NCI-H2171 treated with DMSO at 0.1 percent for 48 hours (cell line): Measurements from ENCODE around the gene ORAI1.
"Not testable (repeated sequence)": the region's sequence is repeated elsewhere in the genome, so short reads cannot be mapped to it uniquely, and the experiment has no call there.

Experiments used
- DNase-seq: peaks from one replicate; lab custom pipeline; 2025; lab: John Stamatoyannopoulos, UW

Gene ORAI1

GRCh38 chr12:121626087-121626852, at the start of gene ORAI1:
Gene ORAI1 (plus strand): TSS chr12:121626530.
- peak; percentile 91 for DNase-seq

- no peak for DNase-seq
Observed at GRCh38 chr12:121576851-121577391, 49.4 kb upstream of the ORAI1 start.

- DNase-seq = no peak
Observed at GRCh38 chr12:121577443-121578180, 48.7 kb upstream of the ORAI1 start.

- DNase-seq = no peak
Observed at GRCh38 chr12:121578230-121579189, 47.8 kb upstream of the ORAI1 start.

- DNase-seq = peak; percentile 23
Observed at GRCh38 chr12:121579190-121579791, 47.0 kb upstream of the ORAI1 start.

GRCh38 chr12:121579981-121580868, 46.1 kb upstream of the ORAI1 start:
- peak; percentile 78 for DNase-seq

GRCh38 chr12:121580959-121581685, 45.2 kb upstream of the ORAI1 start, which contains the start of gene KDM2B:
Gene KDM2B (minus strand): TSS chr12:121581023. CDS start chr12:121580911, 112 bp downstream.
- DNase-seq = no peak

GRCh38 chr12:121581686-121582429, 44.5 kb upstream of the ORAI1 start:
- DNase-seq = no peak

- DNase-seq = no peak
Observed at GRCh38 chr12:121582583-121583333, 43.6 kb upstream of the ORAI1 start.

- not testable (repeated sequence) for DNase-seq
Observed at GRCh38 chr12:121583334-121583661, 43.0 kb upstream of the ORAI1 start.

GRCh38 chr12:121584885-121585284, 41.4 kb upstream of the ORAI1 start:
- not testable (repeated sequence) for DNase-seq

- no peak for DNase-seq
Observed at GRCh38 chr12:121590476-121591143, 35.7 kb upstream of the ORAI1 start.

GRCh38 chr12:121592320-121592719, 34.0 kb upstream of the ORAI1 start:
- no peak for DNase-seq

- DNase-seq = no peak
Observed at GRCh38 chr12:121595520-121595919, 30.8 kb upstream of the ORAI1 start.

GRCh38 chr12:121596526-121596925, 29.8 kb upstream of the ORAI1 start:
- no peak for DNase-seq

- DNase-seq = no peak
Observed at GRCh38 chr12:121600702-121601336, 25.5 kb upstream of the ORAI1 start.

GRCh38 chr12:121602766-121603165, 23.6 kb upstream of the ORAI1 start:
- DNase-seq = no peak
